Effector memory CD8-positive, alpha-beta T cell (primary cell): ENCODE data around the gene DAAM1.
A peak's percentile ranks its signal among the peaks of the same experiment; 100 is the strongest.

ENCODE experiments used
- ATAC-seq: fragments of 150-1000 bp; cut with Tn5 transposase; replicated peaks from 2 replicates; pipeline ENCODE4 v1.10.0; 2021; ENCODE audit warnings: mild to moderate bottlenecking, moderate library complexity
- DNase-seq, 3 experiments: peaks; one replicate each; pipeline ENCODE4 v3.0.0; 2021
- H3K27ac Mint-ChIP-seq, 2 donors: one replicate each; pipeline ENCODE4 v1.8.0; 2022; ENCODE audit warnings: mild to moderate bottlenecking in 2 of 2, mixed read lengths in 2 of 2, moderate library complexity in 2 of 2
- H3K27me3 Mint-ChIP-seq, 2 donors: one replicate each; pipeline ENCODE4 v1.8.0; 2022; ENCODE audit warnings: mixed read lengths in 2 of 2
- H3K36me3 Mint-ChIP-seq: one replicate; pipeline ENCODE4 v1.8.0; 2022; ENCODE audit warnings: mild to moderate bottlenecking, moderate library complexity, mixed read lengths; ENCODE audit not compliant: insufficient read depth
- H3K4me1 Mint-ChIP-seq, 2 donors: one replicate each; pipeline ENCODE4 v1.8.0; 2022; ENCODE audit warnings: low read depth in 2 of 2, mixed read lengths in 2 of 2
- H3K4me3 Mint-ChIP-seq, 2 donors: one replicate each; pipeline ENCODE4 v1.8.0; 2022; ENCODE audit warnings: mild to moderate bottlenecking in 2 of 2, mixed read lengths in 2 of 2, moderate library complexity in 2 of 2
- H3K9me3 Mint-ChIP-seq, 2 donors: one replicate each; pipeline ENCODE4 v1.8.0; 2022; ENCODE audit warnings: mixed read lengths in 2 of 2

DAAM1 gene

GRCh38 chr14:59275668-59276067 lies 87.2 kb downstream of the DAAM1 start:
- Mint-ChIP-seq H3K4me1 (peaks cover 10 to 19% of the 10 kb centered on the region in 2 donors), H3K36me3 (peaks cover 3% of the 10 kb centered on the region), H3K9me3 (no peaks in the 10 kb centered on the region), H3K4me3 (peak overlapping the region in 1 of 2 donors; percentile 33), H3K27me3 (no peaks in the 10 kb centered on the region), H3K27ac (peak overlapping the region; percentile 26 to 73)
- ATAC-seq (peak; percentile 67), DNase-seq (no peak)

GRCh38 chr14:59276235-59276634 lies 87.8 kb downstream of the DAAM1 start:
- no peak for DNase-seq
- H3K4me1 Mint-ChIP-seq, result peaks cover 10 to 19% of the 10 kb centered on the region in 2 donors
- no peaks in the 10 kb centered on the region for H3K27me3 Mint-ChIP-seq
- H3K4me3 Mint-ChIP-seq, result no peak overlapping the region
- no peak for ATAC-seq
- no peaks in the 10 kb centered on the region for H3K9me3 Mint-ChIP-seq
- H3K27ac Mint-ChIP-seq, result peak overlapping the region in 1 of 2 donors; percentile 73
- peaks cover 3% of the 10 kb centered on the region for H3K36me3 Mint-ChIP-seq

GRCh38 chr14:59277659-59278058 lies 89.2 kb downstream of the DAAM1 start:
- DNase-seq, result no peak
- Mint-ChIP-seq H3K27ac (no peak overlapping the region), H3K9me3 (no peaks in the 10 kb centered on the region), H3K36me3 (peaks cover 3% of the 10 kb centered on the region), H3K27me3 (no peaks in the 10 kb centered on the region), H3K4me1 (peaks cover 10 to 19% of the 10 kb centered on the region in 2 donors), H3K4me3 (no peak overlapping the region)
- no peak for ATAC-seq

GRCh38 chr14:59278111-59278510 lies 89.6 kb downstream of the DAAM1 start:
- no peak for ATAC-seq
- Mint-ChIP-seq H3K36me3 (peaks cover under 1% of the 10 kb centered on the region), H3K9me3 (no peaks in the 10 kb centered on the region), H3K4me1 (peaks cover 10 to 19% of the 10 kb centered on the region in 2 donors), H3K27ac (no peak overlapping the region), H3K4me3 (no peak overlapping the region), H3K27me3 (no peaks in the 10 kb centered on the region)
- no peak for DNase-seq

- no peaks in the 10 kb centered on the region for H3K36me3 Mint-ChIP-seq
- H3K9me3 Mint-ChIP-seq, result peaks cover 3 to 12% of the 10 kb centered on the region in 2 donors
- H3K27ac Mint-ChIP-seq, result no peak overlapping the region
- no peaks in the 10 kb centered on the region for H3K27me3 Mint-ChIP-seq
- ATAC-seq, result no peak
- DNase-seq, result no peak
- no peak overlapping the region for H3K4me3 Mint-ChIP-seq
- peaks cover 2 to 5% of the 10 kb centered on the region in 2 donors for H3K4me1 Mint-ChIP-seq
Observed at GRCh38 chr14:59280961-59281360, 92.5 kb downstream of the DAAM1 start.

GRCh38 chr14:59281609-59282377 lies 93.3 kb downstream of the DAAM1 start:
- no peak for DNase-seq
- no peak for ATAC-seq
- Mint-ChIP-seq H3K9me3 (peaks cover 3 to 12% of the 10 kb centered on the region in 2 donors), H3K27ac (no peak overlapping the region), H3K4me3 (no peak overlapping the region), H3K4me1 (no peaks in the 10 kb centered on the region), H3K27me3 (no peaks in the 10 kb centered on the region), H3K36me3 (no peaks in the 10 kb centered on the region)

- no peak overlapping the region for H3K27ac Mint-ChIP-seq
- no peaks in the 10 kb centered on the region for H3K4me1 Mint-ChIP-seq
- no peaks in the 10 kb centered on the region for H3K27me3 Mint-ChIP-seq
- no peak overlapping the region for H3K4me3 Mint-ChIP-seq
- no peaks in the 10 kb centered on the region for H3K36me3 Mint-ChIP-seq
- DNase-seq, result no peak
- peaks cover 3 to 12% of the 10 kb centered on the region in 2 donors for H3K9me3 Mint-ChIP-seq
- ATAC-seq, result no peak
Observed at GRCh38 chr14:59282378-59282765, 93.9 kb downstream of the DAAM1 start.

- H3K27ac Mint-ChIP-seq, result no peak overlapping the region
- peaks cover 3 to 12% of the 10 kb centered on the region in 2 donors for H3K9me3 Mint-ChIP-seq
Observed at GRCh38 chr14:59283361-59283760, 94.9 kb downstream of the DAAM1 start.

GRCh38 chr14:59284059-59284458 lies 95.6 kb downstream of the DAAM1 start:
- ATAC-seq (no peak), DNase-seq (no peak)
- H3K4me3 Mint-ChIP-seq, result no peak overlapping the region
- no peaks in the 10 kb centered on the region for H3K27me3 Mint-ChIP-seq
- no peaks in the 10 kb centered on the region for H3K36me3 Mint-ChIP-seq
- no peaks in the 10 kb centered on the region for H3K4me1 Mint-ChIP-seq
- peaks cover 5 to 12% of the 10 kb centered on the region in 2 donors for H3K9me3 Mint-ChIP-seq
- no peak overlapping the region for H3K27ac Mint-ChIP-seq

More at GRCh38 chr14:59283361-59283760, 94.9 kb downstream of the DAAM1 start:
- no peaks in the 10 kb centered on the region for H3K36me3 Mint-ChIP-seq
- H3K4me3 Mint-ChIP-seq, result no peak overlapping the region
- H3K4me1 Mint-ChIP-seq, result no peaks in the 10 kb centered on the region
- H3K27me3 Mint-ChIP-seq, result no peaks in the 10 kb centered on the region
- ATAC-seq (no peak), DNase-seq (no peak)

- no peak for ATAC-seq
- no peak for DNase-seq
- H3K27me3 Mint-ChIP-seq, result no peaks in the 10 kb centered on the region
- H3K4me1 Mint-ChIP-seq, result peaks cover 5% of the 10 kb centered on the region in 2 donors
- no peaks in the 10 kb centered on the region for H3K36me3 Mint-ChIP-seq
- H3K27ac Mint-ChIP-seq, result no peak overlapping the region
- no peak overlapping the region for H3K4me3 Mint-ChIP-seq
- peaks cover 0 to 3% of the 10 kb centered on the region in 2 donors for H3K9me3 Mint-ChIP-seq
Observed at GRCh38 chr14:59292028-59292427, 103.6 kb downstream of the DAAM1 start.

- peaks cover 0 to 3% of the 10 kb centered on the region in 2 donors for H3K9me3 Mint-ChIP-seq
- no peak for DNase-seq
- no peaks in the 10 kb centered on the region for H3K36me3 Mint-ChIP-seq
- H3K27me3 Mint-ChIP-seq, result no peaks in the 10 kb centered on the region
- H3K4me3 Mint-ChIP-seq, result no peak overlapping the region
- H3K27ac Mint-ChIP-seq, result no peak overlapping the region
- H3K4me1 Mint-ChIP-seq, result peaks cover 7% of the 10 kb centered on the region in 2 donors
- no peak for ATAC-seq
Observed at GRCh38 chr14:59292921-59293534, 104.6 kb downstream of the DAAM1 start.

- DNase-seq (no peak), ATAC-seq (no peak)
- Mint-ChIP-seq H3K27me3 (no peaks in the 10 kb centered on the region), H3K9me3 (no peaks in the 10 kb centered on the region), H3K36me3 (no peaks in the 10 kb centered on the region), H3K27ac (no peak overlapping the region), H3K4me3 (no peak overlapping the region), H3K4me1 (peaks cover 7% of the 10 kb centered on the region in 2 donors)
Observed at GRCh38 chr14:59293935-59294661, 105.6 kb downstream of the DAAM1 start.

- Mint-ChIP-seq H3K4me1 (peaks cover 7% of the 10 kb centered on the region in 2 donors), H3K9me3 (no peaks in the 10 kb centered on the region), H3K4me3 (no peak overlapping the region), H3K36me3 (no peaks in the 10 kb centered on the region), H3K27me3 (no peaks in the 10 kb centered on the region), H3K27ac (no peak overlapping the region)
- DNase-seq (no peak), ATAC-seq (no peak)
Observed at GRCh38 chr14:59294662-59294992, 106.2 kb downstream of the DAAM1 start.

GRCh38 chr14:59295951-59296350 lies 107.5 kb downstream of the DAAM1 start:
- Mint-ChIP-seq H3K4me1 (peaks cover 7 to 11% of the 10 kb centered on the region in 2 donors), H3K27ac (no peak overlapping the region), H3K36me3 (no peaks in the 10 kb centered on the region), H3K9me3 (no peaks in the 10 kb centered on the region), H3K27me3 (no peaks in the 10 kb centered on the region), H3K4me3 (no peak overlapping the region)
- ATAC-seq (no peak), DNase-seq (no peak)
